ENCODE measurements around the gene WDR37. TPM values are rescaled to one million over a fixed set of nuclear protein-coding genes. Genes with fewer than 3 reads are reported as not detected.

Gene WDR37
- total RNA-seq, 2 experiments from 2014 or later: 24.9 to 27.0 TPM

GRCh38 chr10:1150638-1150955 lies 94.4 kb downstream of the WDR37 start:
- Mint-ChIP-seq H3K27me3 (ENCODE audit: low read depth) (peaks cover 8% of the 10 kb centered on the region), H3K4me1 (ENCODE audit: low read depth) (peaks cover 44% of the 10 kb centered on the region), H3K27ac (no peak overlapping the region), H3K9me3 (ENCODE audit: insufficient read depth) (peaks cover 14% of the 10 kb centered on the region), H3K4me3 (no peak overlapping the region), H3K36me3 (ENCODE audit: low read depth) (peaks cover 7% of the 10 kb centered on the region)
- CTCF ChIA-PET: no interaction called here
- POLR2A ChIA-PET: no interaction called here
- DNase-seq (no peak), ATAC-seq (no peak)

DNA sequence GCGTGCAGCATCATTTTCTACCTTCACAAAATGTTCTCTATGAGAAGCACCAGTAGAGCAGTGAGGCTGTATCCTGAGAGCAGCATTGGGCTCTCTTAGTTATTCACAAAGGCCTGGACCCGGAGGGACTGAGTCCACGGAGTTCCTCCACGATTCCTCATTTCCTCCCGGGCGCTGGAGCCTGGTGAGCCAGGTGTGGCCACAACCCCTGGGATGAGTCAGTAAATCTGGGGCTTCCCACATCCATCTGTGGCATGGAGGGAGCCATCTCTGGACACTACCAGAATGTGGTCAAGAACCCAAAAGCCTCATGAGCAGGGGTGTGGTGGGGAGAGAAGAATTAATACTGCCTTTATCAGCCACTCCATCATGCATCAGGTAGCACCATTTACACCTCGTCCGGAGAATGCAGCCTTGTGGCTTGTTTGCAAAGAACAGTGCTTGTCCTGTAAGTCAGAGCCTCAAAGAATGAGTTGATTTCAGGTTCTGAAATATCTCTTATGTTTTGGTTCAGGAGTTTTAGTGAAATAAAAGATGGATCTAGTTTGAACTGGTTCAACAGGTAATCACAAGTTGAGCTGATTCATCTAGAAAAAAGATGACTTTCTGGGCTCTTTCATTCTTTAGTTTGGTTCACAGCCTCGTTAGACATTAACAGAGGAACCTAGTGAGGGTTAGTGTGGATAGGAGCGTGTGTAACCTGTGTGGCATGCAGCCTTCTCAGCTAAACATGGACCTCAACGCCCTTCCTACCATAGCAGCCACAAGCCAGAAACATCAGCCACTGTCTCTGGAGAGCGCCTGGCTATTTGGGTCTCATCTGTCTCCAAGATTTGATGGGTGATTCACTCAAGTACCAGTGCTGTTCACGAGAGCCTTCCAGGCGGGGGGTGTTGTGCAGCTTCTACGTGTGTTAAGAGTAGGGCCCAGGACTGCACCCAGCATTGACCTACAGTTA lies 95.2 kb downstream of the WDR37 start:
- DNase-seq (no peak), ATAC-seq (no peak)
- H3K4me1 Mint-ChIP-seq (ENCODE audit: low read depth): peaks cover 44% of the 10 kb centered on the region
- H3K9me3 Mint-ChIP-seq (ENCODE audit: insufficient read depth): peaks cover 9% of the 10 kb centered on the region
- POLR2A ChIA-PET: no interaction called here
- H3K4me3 Mint-ChIP-seq: no peak overlapping the region
- CTCF ChIA-PET: no interaction called here
- H3K36me3 Mint-ChIP-seq (ENCODE audit: low read depth): peaks cover 6% of the 10 kb centered on the region
- H3K27me3 Mint-ChIP-seq (ENCODE audit: low read depth): peaks cover 8% of the 10 kb centered on the region
- no peak overlapping the region for H3K27ac Mint-ChIP-seq

GRCh38 chr10:1152386-1153250 lies 96.4 kb downstream of the WDR37 start:
- no peak overlapping the region for H3K27ac Mint-ChIP-seq
- H3K4me1 Mint-ChIP-seq (ENCODE audit: low read depth): peaks cover 44% of the 10 kb centered on the region
- ATAC-seq: no peak
- POLR2A ChIA-PET: interaction anchor here (0.9 kb wide), 1 partner anchor 11 kb away, joined by 4 read pairs; no protein-coding TSS in a partner anchor
- CTCF ChIA-PET: no interaction called here
- H3K4me3 Mint-ChIP-seq: no peak overlapping the region
- H3K36me3 Mint-ChIP-seq (ENCODE audit: low read depth): no peaks in the 10 kb centered on the region
- peaks cover 7% of the 10 kb centered on the region for H3K27me3 Mint-ChIP-seq (ENCODE audit: low read depth)
- no peak for DNase-seq
- H3K9me3 Mint-ChIP-seq (ENCODE audit: insufficient read depth): no peaks in the 10 kb centered on the region

- no peak for ATAC-seq
- H3K36me3 Mint-ChIP-seq (ENCODE audit: low read depth): no peaks in the 10 kb centered on the region
- ChIA-PET CTCF (no interaction called here), POLR2A (interaction anchor here (0.9 kb wide), 1 partner anchor 10 kb away, joined by 4 read pairs; no protein-coding TSS in a partner anchor)
- no peaks in the 10 kb centered on the region for H3K9me3 Mint-ChIP-seq (ENCODE audit: insufficient read depth)
- H3K4me3 Mint-ChIP-seq: peak overlapping the region; percentile 13
- no peak for DNase-seq
- peak overlapping the region; percentile 26 for H3K27ac Mint-ChIP-seq
- H3K27me3 Mint-ChIP-seq (ENCODE audit: low read depth): peaks cover 7% of the 10 kb centered on the region
- H3K4me1 Mint-ChIP-seq (ENCODE audit: low read depth): peaks cover 44% of the 10 kb centered on the region
Measured at GRCh38 chr10:1153251-1153763, 97.1 kb downstream of the WDR37 start.

DNA sequence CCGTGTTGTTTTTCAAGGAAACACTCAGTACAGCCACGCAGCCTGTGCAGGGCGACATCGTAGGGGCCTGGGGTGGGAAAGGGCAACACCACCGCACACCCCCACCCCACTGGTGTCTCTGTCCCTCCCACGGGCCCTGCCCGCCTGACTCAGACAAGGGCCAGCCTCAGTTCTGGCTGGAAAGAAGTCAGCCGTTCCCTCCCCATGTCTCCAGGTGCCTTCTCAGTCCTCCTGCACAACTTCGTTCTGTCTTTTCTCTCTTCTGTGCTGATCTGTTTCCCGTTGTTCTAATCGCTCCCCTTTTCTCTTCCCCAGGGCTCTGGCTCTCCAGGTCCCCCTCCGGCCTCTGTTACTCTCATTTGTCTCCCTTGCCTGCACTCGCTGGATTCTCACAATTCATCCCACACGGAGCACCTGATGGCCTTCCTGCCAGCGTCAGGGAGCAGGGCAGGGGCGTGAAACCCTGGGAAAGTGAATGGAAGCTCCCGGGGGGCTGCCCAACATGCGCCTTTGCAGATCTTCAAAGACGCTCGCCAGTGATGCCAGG lies 97.7 kb downstream of the WDR37 start:
- H3K27me3 Mint-ChIP-seq (ENCODE audit: low read depth): peaks cover 7% of the 10 kb centered on the region
- H3K27ac Mint-ChIP-seq: peak overlapping the region; percentile 26
- CTCF ChIA-PET: no interaction called here
- DNase-seq (no peak), ATAC-seq (no peak)
- H3K4me3 Mint-ChIP-seq: no peak overlapping the region
- no peaks in the 10 kb centered on the region for H3K9me3 Mint-ChIP-seq (ENCODE audit: insufficient read depth)
- H3K4me1 Mint-ChIP-seq (ENCODE audit: low read depth): peaks cover 42% of the 10 kb centered on the region
- POLR2A ChIA-PET: no interaction called here
- no peaks in the 10 kb centered on the region for H3K36me3 Mint-ChIP-seq (ENCODE audit: low read depth)

GRCh38 chr10:1154531-1155295 lies 98.5 kb downstream of the WDR37 start:
- DNase-seq: no peak
- POLR2A ChIA-PET: no interaction called here
- no peak for ATAC-seq

DNA sequence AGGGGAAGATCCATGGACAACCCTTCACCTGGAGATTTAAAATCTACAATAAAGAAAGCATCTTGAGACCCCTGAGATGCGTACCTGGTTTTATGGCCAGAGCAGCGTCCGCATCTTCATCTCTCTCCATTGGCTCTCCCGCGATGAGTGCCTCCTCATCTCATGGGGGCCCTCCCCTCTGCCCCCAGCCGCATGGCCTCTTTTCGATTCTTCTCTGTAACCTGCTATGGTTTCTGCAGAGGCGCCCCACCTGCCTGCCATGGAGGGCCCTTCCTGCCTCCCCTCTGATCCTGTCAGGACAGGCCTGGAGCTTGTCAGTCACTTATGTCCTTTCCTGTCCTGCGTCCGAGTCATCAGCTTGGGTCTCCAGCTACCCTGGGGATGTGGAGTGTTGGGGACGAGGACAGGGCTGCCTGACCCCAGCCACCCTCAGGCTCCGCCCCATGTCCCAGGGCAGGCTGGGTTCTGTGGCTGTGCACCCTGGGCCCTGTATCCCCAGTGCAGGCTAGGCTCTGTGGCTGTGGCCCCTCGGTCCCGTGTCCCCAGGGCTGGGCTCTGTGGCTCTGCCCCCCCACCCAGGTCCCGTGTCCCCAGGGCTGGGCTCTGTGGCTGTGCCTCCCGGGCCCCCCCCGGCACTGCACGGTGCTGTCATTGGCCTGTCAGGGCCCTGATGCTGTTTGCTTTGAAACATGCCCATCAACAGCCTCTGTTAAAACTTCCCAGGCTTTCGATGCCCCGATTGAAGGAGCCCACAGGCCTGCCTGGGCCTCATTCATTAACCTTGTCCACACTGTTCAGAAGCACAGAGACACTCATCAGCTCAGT lies 99.8 kb downstream of the WDR37 start:
- H3K9me3 Mint-ChIP-seq (ENCODE audit: insufficient read depth): no peaks in the 10 kb centered on the region
- peaks cover 22% of the 10 kb centered on the region for H3K4me1 Mint-ChIP-seq (ENCODE audit: low read depth)
- H3K27ac Mint-ChIP-seq: no peak overlapping the region
- ATAC-seq (no peak), DNase-seq (no peak)
- ChIA-PET CTCF (no interaction called here), POLR2A (no interaction called here)
- H3K27me3 Mint-ChIP-seq (ENCODE audit: low read depth): peaks cover 7% of the 10 kb centered on the region
- H3K36me3 Mint-ChIP-seq (ENCODE audit: low read depth): no peaks in the 10 kb centered on the region
- H3K4me3 Mint-ChIP-seq: no peak overlapping the region

More at GRCh38 chr10:1154531-1155295, 98.5 kb downstream of the WDR37 start:
- CTCF ChIA-PET: no interaction called here
- H3K27me3 Mint-ChIP-seq (ENCODE audit: low read depth): peaks cover 7% of the 10 kb centered on the region
- no peak overlapping the region for H3K4me3 Mint-ChIP-seq
- H3K36me3 Mint-ChIP-seq (ENCODE audit: low read depth): no peaks in the 10 kb centered on the region
- H3K27ac Mint-ChIP-seq: no peak overlapping the region
- H3K9me3 Mint-ChIP-seq (ENCODE audit: insufficient read depth): no peaks in the 10 kb centered on the region
- peaks cover 34% of the 10 kb centered on the region for H3K4me1 Mint-ChIP-seq (ENCODE audit: low read depth)

DNA sequence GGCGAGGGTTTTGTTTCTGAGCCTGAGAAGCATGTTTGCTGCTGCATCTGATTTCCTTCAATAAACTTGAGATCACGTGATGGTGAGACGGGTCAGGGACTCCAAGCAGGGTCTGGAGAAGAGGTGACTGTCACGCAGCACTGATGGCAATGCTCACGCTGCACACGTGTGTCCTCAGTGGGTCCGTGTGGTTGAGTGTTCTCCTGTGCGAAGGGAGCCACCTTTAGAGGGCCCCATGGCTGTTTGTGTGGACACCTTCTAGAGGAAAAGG lies 100.4 kb downstream of the WDR37 start:
- H3K27me3 Mint-ChIP-seq (ENCODE audit: low read depth): peaks cover 7% of the 10 kb centered on the region
- ChIA-PET POLR2A (no interaction called here), CTCF (no interaction called here)
- no peaks in the 10 kb centered on the region for H3K36me3 Mint-ChIP-seq (ENCODE audit: low read depth)
- H3K9me3 Mint-ChIP-seq (ENCODE audit: insufficient read depth): no peaks in the 10 kb centered on the region
- DNase-seq: peak; percentile 15
- H3K4me3 Mint-ChIP-seq: no peak overlapping the region
- peaks cover 17% of the 10 kb centered on the region for H3K4me1 Mint-ChIP-seq (ENCODE audit: low read depth)
- no peak for ATAC-seq
- no peak overlapping the region for H3K27ac Mint-ChIP-seq

DNA sequence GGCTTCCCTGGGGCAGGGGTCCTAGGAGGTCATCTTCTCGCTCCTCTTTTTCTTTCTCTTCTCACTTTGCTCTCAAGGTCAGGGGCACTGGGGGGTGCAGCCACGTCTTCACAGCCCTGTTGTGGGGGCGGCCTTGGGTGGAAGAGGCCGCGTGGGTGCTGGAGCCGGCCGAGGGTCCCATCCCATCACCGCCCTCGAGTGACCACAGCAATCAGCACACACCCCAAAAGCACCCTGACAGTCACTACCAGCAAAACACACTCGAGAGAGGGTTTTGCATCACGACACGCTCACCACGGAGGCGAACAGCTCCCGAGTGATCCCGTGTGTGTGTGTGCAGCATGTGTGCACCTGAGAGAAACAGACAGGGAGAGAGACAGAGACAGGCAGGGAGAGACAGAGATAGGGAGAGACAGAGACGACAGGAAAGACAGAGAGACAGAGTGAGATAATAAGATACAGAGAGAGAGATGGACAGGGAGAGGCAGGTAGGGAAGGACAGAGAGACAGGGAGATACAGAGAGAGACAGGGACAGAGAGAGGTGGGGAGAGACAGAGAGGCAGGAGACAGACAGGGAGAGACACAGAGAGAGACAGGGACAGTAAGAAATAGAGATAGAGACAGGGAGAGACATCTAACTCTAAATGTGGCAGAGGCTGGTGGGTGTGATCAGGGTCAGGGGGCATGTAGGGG lies 100.9 kb downstream of the WDR37 start:
- ChIA-PET POLR2A (no interaction called here), CTCF (no interaction called here)
- Mint-ChIP-seq H3K9me3 (ENCODE audit: insufficient read depth) (no peaks in the 10 kb centered on the region), H3K4me3 (no peak overlapping the region), H3K27ac (no peak overlapping the region), H3K27me3 (ENCODE audit: low read depth) (peaks cover 9% of the 10 kb centered on the region), H3K36me3 (ENCODE audit: low read depth) (no peaks in the 10 kb centered on the region), H3K4me1 (ENCODE audit: low read depth) (peaks cover 14% of the 10 kb centered on the region)
- DNase-seq (no peak), ATAC-seq (no peak)

DNA sequence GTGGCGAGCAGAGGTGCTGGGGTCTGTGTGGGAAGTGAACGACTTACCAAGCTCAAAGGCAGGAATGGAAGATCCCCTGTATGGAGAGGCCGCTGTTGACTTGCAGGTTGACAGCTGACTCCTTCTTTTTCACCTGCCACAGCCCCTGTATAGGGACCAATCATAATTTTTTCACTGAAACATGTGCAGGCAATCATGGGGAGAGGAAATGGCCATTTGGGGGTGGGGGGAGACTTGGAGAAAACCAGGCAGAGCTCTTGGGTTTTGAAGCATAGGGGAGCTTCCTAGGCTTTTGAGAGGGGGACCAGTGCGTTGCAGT lies 101.4 kb downstream of the WDR37 start:
- ATAC-seq (no peak), DNase-seq (no peak)
- no peaks in the 10 kb centered on the region for H3K9me3 Mint-ChIP-seq (ENCODE audit: insufficient read depth)
- H3K27me3 Mint-ChIP-seq (ENCODE audit: low read depth): peaks cover 9% of the 10 kb centered on the region
- H3K4me3 Mint-ChIP-seq: no peak overlapping the region
- H3K27ac Mint-ChIP-seq: no peak overlapping the region
- ChIA-PET CTCF (no interaction called here), POLR2A (no interaction called here)
- peaks cover 14% of the 10 kb centered on the region for H3K4me1 Mint-ChIP-seq (ENCODE audit: low read depth)
- no peaks in the 10 kb centered on the region for H3K36me3 Mint-ChIP-seq (ENCODE audit: low read depth)

DNA sequence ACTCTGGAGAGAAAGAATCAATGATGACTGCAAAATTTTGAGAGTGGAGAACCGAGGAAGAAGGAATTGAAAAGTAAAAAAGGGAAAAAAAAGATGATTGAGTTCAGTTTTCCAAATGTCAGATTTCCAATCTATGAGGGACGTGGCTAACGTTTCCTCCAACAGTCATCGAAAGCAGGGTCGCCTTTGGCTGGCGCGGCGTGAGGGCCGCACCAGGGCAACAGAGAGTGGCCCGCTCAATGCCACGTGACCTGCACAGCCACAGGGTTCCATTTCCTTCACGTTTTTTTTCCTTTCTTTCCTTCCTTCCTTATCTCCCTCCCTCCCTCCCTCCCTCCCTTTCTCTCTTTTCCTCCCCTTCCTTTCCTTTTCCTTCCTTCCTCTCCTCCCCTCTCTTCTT lies 101.9 kb downstream of the WDR37 start:
- Mint-ChIP-seq H3K9me3 (ENCODE audit: insufficient read depth) (no peaks in the 10 kb centered on the region), H3K27me3 (ENCODE audit: low read depth) (peaks cover 9% of the 10 kb centered on the region)
- CTCF ChIA-PET: no interaction called here

More for the DNA sequence above, 101.9 kb downstream of the WDR37 start:
- H3K4me1 Mint-ChIP-seq (ENCODE audit: low read depth): peaks cover 12% of the 10 kb centered on the region
- no peak for DNase-seq
- no peaks in the 10 kb centered on the region for H3K36me3 Mint-ChIP-seq (ENCODE audit: low read depth)
- ATAC-seq: no peak
- POLR2A ChIA-PET: no interaction called here
- H3K27ac Mint-ChIP-seq: no peak overlapping the region
- H3K4me3 Mint-ChIP-seq: no peak overlapping the region
